VCaP (cell line): ENCODE data around the gene GOLGA6L4.
"Not testable (repeated sequence)": the region's sequence is repeated elsewhere in the genome, so short reads cannot be mapped to it uniquely, and the experiment has no call there.

Experiments used
- H3K27ac ChIP-seq: fragments of 450-650 bp; 2 replicates; pipeline ENCODE4 v1.5.1; 2017

Gene GOLGA6L4, protein sequence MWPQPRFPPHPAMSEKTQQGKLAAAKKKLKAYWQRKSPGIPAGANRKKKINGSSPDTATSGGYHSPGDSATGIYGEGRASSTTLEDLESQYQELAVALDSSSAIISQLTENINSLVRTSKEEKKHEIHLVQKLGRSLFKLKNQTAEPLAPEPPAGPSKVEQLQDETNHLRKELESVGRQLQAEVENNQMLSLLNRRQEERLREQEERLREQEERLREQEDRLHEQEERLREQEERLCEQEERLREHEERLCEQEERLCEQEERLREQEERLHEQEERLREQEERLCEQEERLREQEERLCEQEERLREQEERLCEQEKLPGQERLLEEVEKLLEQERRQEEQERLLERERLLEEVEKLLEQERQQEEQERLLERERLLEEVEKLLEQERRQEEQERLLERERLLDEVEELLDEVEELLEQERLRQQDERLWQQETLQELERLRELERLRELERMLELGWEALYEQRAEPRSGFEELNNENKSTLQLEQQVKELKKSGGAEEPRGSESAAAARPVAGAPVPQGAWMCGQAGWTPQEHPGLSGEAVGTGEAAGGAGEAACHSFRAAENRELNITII

GRCh38 chr15:84235573-84235972, at the start of gene GOLGA6L4:
Gene GOLGA6L4 (plus strand): TSS chr15:84235773. CDS start chr15:84235835, 62 bp downstream.
- not testable (repeated sequence) for H3K27ac ChIP-seq

DNA sequence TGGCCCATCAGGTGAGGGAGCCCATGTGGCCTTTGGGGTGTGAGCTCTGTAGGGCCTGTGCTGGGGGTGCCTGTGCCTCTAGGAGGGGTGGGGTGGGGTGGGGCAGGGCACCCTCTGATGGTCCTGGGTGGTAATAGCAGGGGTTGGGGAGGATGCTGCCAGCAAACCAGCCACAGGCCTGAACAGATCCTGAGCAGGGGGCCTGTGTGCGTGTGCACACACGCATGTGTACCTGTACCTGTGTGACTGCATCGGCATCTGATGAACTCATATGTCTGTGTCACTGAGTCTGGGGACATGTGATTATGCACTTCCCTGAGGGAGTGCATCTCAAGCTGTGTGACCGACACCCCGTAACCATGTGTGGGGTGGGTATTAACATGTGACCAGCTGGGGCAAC, 42.6 kb upstream of the GOLGA6L4 start:
- not testable (repeated sequence) for H3K27ac ChIP-seq

DNA sequence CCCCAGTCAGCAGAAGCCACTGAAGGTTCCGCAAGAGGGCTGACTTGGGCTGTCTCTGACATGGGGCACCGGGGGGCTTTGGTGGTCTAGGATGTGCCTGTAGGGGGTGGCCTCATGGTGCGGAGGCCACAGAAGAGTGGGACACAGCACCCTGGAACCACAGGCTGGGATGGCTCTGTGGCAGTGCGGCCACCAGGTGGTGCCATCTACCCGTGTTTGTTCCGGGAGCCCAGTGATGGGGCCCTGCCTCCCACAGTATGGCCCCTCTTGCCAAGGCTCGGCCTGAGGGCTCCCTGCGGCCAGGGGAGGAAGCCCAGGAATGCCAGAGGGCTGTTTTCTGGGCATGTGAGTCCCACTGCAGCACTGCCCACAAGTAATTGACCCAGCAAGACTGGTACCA, 40.0 kb upstream of the GOLGA6L4 start:
- not testable (repeated sequence) for H3K27ac ChIP-seq

DNA sequence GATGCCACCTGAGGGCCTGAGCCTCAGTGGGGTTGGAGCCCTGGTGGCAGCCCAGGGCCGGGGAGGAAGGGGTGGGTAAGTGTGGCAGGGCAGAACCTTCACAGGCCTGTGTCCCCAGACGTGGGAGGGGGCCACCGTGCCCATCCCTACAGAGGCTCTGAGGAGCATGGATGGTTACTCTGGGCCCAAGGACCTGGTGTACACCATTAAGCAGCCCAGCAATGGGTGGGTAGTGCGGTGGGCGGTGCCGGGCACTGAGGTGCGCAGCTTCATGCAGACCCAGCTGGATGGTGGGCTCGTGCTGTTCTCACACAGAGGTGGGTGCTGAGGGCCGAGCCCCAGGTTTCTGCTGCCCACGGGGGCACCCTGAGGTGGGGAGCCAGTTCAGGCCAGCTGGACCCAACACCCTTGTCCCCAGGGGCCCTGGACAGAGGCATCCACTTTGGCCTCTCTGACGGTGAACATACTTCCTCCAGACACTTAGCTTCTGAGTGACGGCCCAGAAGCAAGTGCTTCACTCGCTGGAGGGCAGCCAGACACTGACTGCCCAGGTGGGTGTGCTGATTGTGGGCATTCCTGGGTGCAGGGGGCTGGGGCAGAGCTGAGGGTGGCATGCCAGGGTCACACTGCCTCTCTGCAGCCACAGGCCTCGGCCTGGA, 38.9 kb upstream of the GOLGA6L4 start:
- H3K27ac ChIP-seq = not testable (repeated sequence)

- not testable (repeated sequence) for H3K27ac ChIP-seq
These were observed 35.7 kb upstream of the GOLGA6L4 start for GRCh38 chr15:84199865-84200264.

- not testable (repeated sequence) for H3K27ac ChIP-seq
These were observed 10.9 kb downstream of the GOLGA6L4 start for GRCh38 chr15:84246441-84246840.
